Measurements from ENCODE around the gene OR2L8.

The OR2L8 gene

GRCh38 chr1:247948558-247948957 is at the start of gene OR2L8:
TSS of gene OR2L8 (plus strand) at chr1:247948858. CDS start at chr1:247948858, 0 bp downstream.
- Histone ChIP-seq H3K27ac (no peak within 1 kb of the TSS), H3K36me3 (no peaks in the 10 kb centered on the region), H3K4me3 (ENCODE audit: low read depth, low read length) (no peak within 1 kb of the TSS), H3K9me3 (ENCODE audit: severe bottlenecking) (no peaks in the 10 kb centered on the region), H3K27me3 (ENCODE audit: insufficient read depth, low read depth, severe bottlenecking) (peaks cover 70% of the 10 kb centered on the region)
- DNase-seq = no peak
- TF ChIP-seq CTCF (IDR thresholded peaks at IDR 0.05; ENCODE audit: low read depth, low read length) = no peak

- no peak for TF ChIP-seq CTCF (IDR thresholded peaks at IDR 0.05; ENCODE audit: low read depth, low read length)
- no peak overlapping the region for H3K4me3 ChIP-seq (ENCODE audit: low read depth, low read length)
- H3K36me3 ChIP-seq = no peaks in the 10 kb centered on the region
- H3K27ac ChIP-seq = no peak overlapping the region
- DNase-seq = no peak
- peaks cover 2% of the 10 kb centered on the region for H3K27me3 ChIP-seq (ENCODE audit: insufficient read depth, low read depth, severe bottlenecking)
- H3K9me3 ChIP-seq (ENCODE audit: severe bottlenecking) = peaks cover 3% of the 10 kb centered on the region
These were observed 44.5 kb upstream of the OR2L8 start for GRCh38 chr1:247904122-247904521.

GRCh38 chr1:247905181-247905580 is 43.5 kb upstream of the OR2L8 start:
- Histone ChIP-seq H3K4me3 (ENCODE audit: low read depth, low read length) (no peak overlapping the region), H3K27me3 (ENCODE audit: insufficient read depth, low read depth, severe bottlenecking) (peaks cover 4% of the 10 kb centered on the region), H3K36me3 (no peaks in the 10 kb centered on the region), H3K27ac (no peak overlapping the region), H3K9me3 (ENCODE audit: severe bottlenecking) (peaks cover 3% of the 10 kb centered on the region)
- TF ChIP-seq CTCF (IDR thresholded peaks at IDR 0.05; ENCODE audit: low read depth, low read length) = no peak
- DNase-seq = no peak

GRCh38 chr1:247905910-247906503 is 42.7 kb upstream of the OR2L8 start:
- no peak overlapping the region for H3K27ac ChIP-seq
- TF ChIP-seq CTCF (IDR thresholded peaks at IDR 0.05; ENCODE audit: low read depth, low read length) = no peak
- no peak overlapping the region for H3K4me3 ChIP-seq (ENCODE audit: low read depth, low read length)
- H3K36me3 ChIP-seq = no peaks in the 10 kb centered on the region
- DNase-seq = no peak
- peaks cover 3% of the 10 kb centered on the region for H3K9me3 ChIP-seq (ENCODE audit: severe bottlenecking)
- H3K27me3 ChIP-seq (ENCODE audit: insufficient read depth, low read depth, severe bottlenecking) = peaks cover 7% of the 10 kb centered on the region

- H3K9me3 ChIP-seq (ENCODE audit: severe bottlenecking) = peaks cover 3% of the 10 kb centered on the region
- DNase-seq = no peak
- H3K27ac ChIP-seq = no peak overlapping the region
These were observed 42.1 kb upstream of the OR2L8 start for GRCh38 chr1:247906504-247907047.

More at GRCh38 chr1:247906504-247907047, 42.1 kb upstream of the OR2L8 start:
- H3K27me3 ChIP-seq (ENCODE audit: insufficient read depth, low read depth, severe bottlenecking) = peaks cover 8% of the 10 kb centered on the region
- no peak overlapping the region for H3K4me3 ChIP-seq (ENCODE audit: low read depth, low read length)
- no peak for TF ChIP-seq CTCF (IDR thresholded peaks at IDR 0.05; ENCODE audit: low read depth, low read length)
- H3K36me3 ChIP-seq = no peaks in the 10 kb centered on the region
